ENCODE results near the gene DLX3. TPM values are rescaled to one million over a fixed set of nuclear protein-coding genes. Genes with fewer than 3 reads are reported as not detected.

The DLX3 gene
- total RNA-seq, 1 donor from 2014 or later, result 0.69 TPM

- H3K9me3 ChIP-seq, result no peaks in the 10 kb centered on the region
- no peak for TF ChIP-seq CTCF (IDR thresholded peaks at IDR 0.05)
- intact Hi-C loops (cut with DNase I), result no loop called here
- H3K36me3 ChIP-seq, result no peaks in the 10 kb centered on the region
- ATAC-seq, result no peak
- peaks cover 4% of the 10 kb centered on the region for H3K4me1 ChIP-seq
- H3K27me3 ChIP-seq, result no peaks in the 10 kb centered on the region
- H3K27ac ChIP-seq, result no peak overlapping the region
- no peak overlapping the region for H3K4me3 ChIP-seq
- no peak for DNase-seq
Observed at GRCh38 chr17:50021681-50022370, 26.8 kb upstream of the DLX3 start.

- no peak overlapping the region for H3K4me3 ChIP-seq
- H3K4me1 ChIP-seq, result peaks cover 4% of the 10 kb centered on the region
- DNase-seq, result no peak
- no peaks in the 10 kb centered on the region for H3K36me3 ChIP-seq
- no peak for TF ChIP-seq CTCF (IDR thresholded peaks at IDR 0.05)
- H3K27ac ChIP-seq, result no peak overlapping the region
- H3K27me3 ChIP-seq, result no peaks in the 10 kb centered on the region
- no peaks in the 10 kb centered on the region for H3K9me3 ChIP-seq
- intact Hi-C loops (cut with DNase I), result no loop called here
- peak; percentile 62 for ATAC-seq
Observed at GRCh38 chr17:50020841-50021599, 26.0 kb upstream of the DLX3 start.

- Histone ChIP-seq H3K27me3 (no peaks in the 10 kb centered on the region), H3K9me3 (no peaks in the 10 kb centered on the region), H3K27ac (no peak overlapping the region), H3K4me1 (peaks cover 4% of the 10 kb centered on the region), H3K36me3 (no peaks in the 10 kb centered on the region), H3K4me3 (no peak overlapping the region)
- ATAC-seq, result no peak
- no peak for TF ChIP-seq CTCF (IDR thresholded peaks at IDR 0.05)
- intact Hi-C loops (cut with DNase I), result no loop called here
- no peak for DNase-seq
Observed at GRCh38 chr17:50018909-50019308, 23.9 kb upstream of the DLX3 start.

DNA sequence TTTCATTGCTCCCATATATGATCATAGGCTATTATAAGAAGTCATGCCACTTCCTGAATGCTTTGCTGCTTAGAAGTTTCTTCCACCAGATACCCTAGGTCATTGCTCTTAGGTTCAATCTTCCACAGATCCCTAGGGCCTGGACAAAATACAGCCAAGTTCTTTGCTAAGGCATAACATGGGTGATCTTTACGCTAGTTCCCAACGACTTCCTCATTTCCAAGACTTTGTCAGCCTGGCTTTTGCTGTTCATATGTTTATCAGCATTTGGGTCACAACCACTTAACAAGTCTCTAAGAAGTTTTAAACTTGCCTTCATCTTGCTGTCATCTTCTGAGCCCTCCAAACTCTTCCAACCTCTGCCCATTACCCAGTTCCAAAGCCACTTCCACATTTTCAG is 20.1 kb upstream of the DLX3 start:
- Histone ChIP-seq H3K4me1 (no peaks in the 10 kb centered on the region), H3K4me3 (no peak overlapping the region), H3K27me3 (no peaks in the 10 kb centered on the region), H3K9me3 (no peaks in the 10 kb centered on the region), H3K27ac (no peak overlapping the region), H3K36me3 (no peaks in the 10 kb centered on the region)
- TF ChIP-seq CTCF (IDR thresholded peaks at IDR 0.05), result no peak
- ATAC-seq (no peak), DNase-seq (no peak)
- intact Hi-C loops (cut with DNase I), result no loop called here

DNA sequence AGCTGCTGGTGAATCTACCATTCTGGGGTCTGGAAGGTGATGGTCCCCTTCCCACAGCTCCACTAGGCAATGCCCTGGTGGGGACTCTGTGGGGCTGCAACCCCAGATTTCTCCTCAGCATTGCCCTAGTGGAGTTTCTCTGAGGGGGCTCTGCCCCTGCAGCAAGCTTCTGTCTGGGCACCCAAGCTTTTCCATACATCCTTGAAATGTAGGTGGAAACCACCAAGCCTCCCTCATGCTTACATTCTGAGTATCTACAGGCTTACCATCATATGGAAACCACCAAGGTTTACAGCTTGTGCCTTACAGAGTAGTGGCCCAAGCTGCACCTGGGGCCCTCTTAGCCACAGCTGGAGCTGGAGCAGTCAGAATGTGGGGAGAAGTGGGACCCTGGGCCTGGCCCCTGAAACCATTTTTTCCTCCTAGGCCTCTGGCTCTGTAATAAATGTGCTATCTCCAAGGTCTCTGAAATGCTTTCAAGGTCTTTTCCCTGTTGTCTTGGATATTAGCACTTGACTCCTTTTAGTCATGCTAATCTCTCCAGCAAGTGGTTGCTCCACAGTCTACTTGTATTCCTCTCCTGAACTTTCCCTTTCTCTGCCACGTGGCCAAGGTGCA is 19.6 kb upstream of the DLX3 start:
- intact Hi-C loops (cut with DNase I), result no loop called here
- Histone ChIP-seq H3K27me3 (peaks cover 1% of the 10 kb centered on the region), H3K27ac (no peak overlapping the region), H3K9me3 (no peaks in the 10 kb centered on the region), H3K36me3 (no peaks in the 10 kb centered on the region), H3K4me1 (no peaks in the 10 kb centered on the region), H3K4me3 (no peak overlapping the region)
- TF ChIP-seq CTCF (IDR thresholded peaks at IDR 0.05), result no peak
- DNase-seq (no peak), ATAC-seq (no peak)

All from upper lobe of right lung (tissue), 1 donor.